MM.1S (cell line): ENCODE results near the gene HEATR1.
"Not testable (repeated sequence)": the region's sequence is repeated elsewhere in the genome, so short reads cannot be mapped to it uniquely, and the experiment has no call there.

Experiments used
- DNase-seq: peaks from one replicate; pipeline ENCODE4 v3.0.0-alpha.2; 2015
- H2AFZ ChIP-seq: fragments of 300-600 bp; sonication (generic); 2 replicates; pipeline ENCODE4 v1.6.0; 2016; ENCODE audit warnings: antibody characterized with exemption, low read length
- H3F3A ChIP-seq: fragments of 300-600 bp; sonication (generic); 2 replicates; pipeline ENCODE4 v1.6.1; 2016; ENCODE audit warnings: mild to moderate bottlenecking, antibody characterized with exemption, low read length, moderate library complexity, mixed read lengths; ENCODE audit not compliant: insufficient read depth
- H3K27ac ChIP-seq: fragments of 300-600 bp; sonication (generic); 2 replicates; pipeline ENCODE4 v1.5.1; 2016; ENCODE audit warnings: mild to moderate bottlenecking, low read length
- H3K27me3 ChIP-seq: fragments of 300-600 bp; sonication (generic); replicated peaks from 2 replicates; pipeline ENCODE4 v1.6.0; 2016; ENCODE audit warnings: low read length; ENCODE audit not compliant: insufficient read depth
- H3K36me3 ChIP-seq: fragments of 300-600 bp; sonication (generic); replicated peaks from 2 replicates; pipeline ENCODE4 v1.6.1; 2016; ENCODE audit warnings: mild to moderate bottlenecking, low read length, mixed read lengths; ENCODE audit not compliant: insufficient read depth
- H3K4me1 ChIP-seq: fragments of 300-600 bp; sonication (generic); 2 replicates; pipeline ENCODE4 v1.6.1; 2016; ENCODE audit warnings: low read length, mixed read lengths
- H3K4me2 ChIP-seq: fragments of 300-600 bp; sonication (generic); 2 replicates; pipeline ENCODE4 v1.6.0; 2016; ENCODE audit warnings: low read depth, low read length
- H3K4me3 ChIP-seq: fragments of 300-600 bp; sonication (generic); 2 replicates; pipeline ENCODE4 v1.5.1; 2016; ENCODE audit warnings: low read length, mixed read lengths
- H3K79me2 ChIP-seq: fragments of 300-600 bp; sonication (generic); 2 replicates; pipeline ENCODE4 v1.6.1; 2016; ENCODE audit warnings: mixed run types, low read length, mixed read lengths
- H3K9ac ChIP-seq: fragments of 300-600 bp; sonication (generic); 2 replicates; pipeline ENCODE4 v1.6.1; 2016; ENCODE audit warnings: low read length, mixed read lengths
- H3K9me2 ChIP-seq: fragments of 300-600 bp; sonication (generic); replicated peaks from 2 replicates; pipeline ENCODE4 v1.6.1; 2016; ENCODE audit warnings: mild to moderate bottlenecking, low read length, mixed read lengths; ENCODE audit not compliant: insufficient read depth
- H3K9me3 ChIP-seq: fragments of 300-600 bp; sonication (generic); replicated peaks from 2 replicates; pipeline ENCODE4 v1.6.1; 2016; ENCODE audit warnings: mild to moderate bottlenecking, low read length, mixed read lengths; ENCODE audit not compliant: insufficient read depth
- H4K20me1 ChIP-seq: fragments of 300-600 bp; sonication (generic); 2 replicates; pipeline ENCODE4 v1.6.1; 2016; ENCODE audit warnings: mild to moderate bottlenecking, low read length, moderate library complexity, mixed read lengths; ENCODE audit not compliant: insufficient read depth
- CTCF ChIP-seq: fragments of 300-600 bp; sonication (generic); IDR thresholded peaks from 2 replicates; pipeline ENCODE4 v1.5.1; 2016; ENCODE audit warnings: antibody characterized with exemption, low read length, mixed read lengths
- EZH2 ChIP-seq: fragments of 300-600 bp; sonication (generic); optimal IDR thresholded peaks from 2 replicates; pipeline ENCODE3; 2017; ENCODE audit warnings: low read depth, mild to moderate bottlenecking, antibody characterized with exemption, low read length, mixed read lengths
- EZH2phosphoT487 ChIP-seq: fragments of 300-600 bp; sonication (generic); IDR thresholded peaks from 2 replicates; pipeline ENCODE4 v1.6.1; 2018; ENCODE audit warnings: antibody characterized with exemption, low read length

Gene HEATR1

GRCh38 chr1:236589531-236589930 is 14.8 kb downstream of the HEATR1 start:
- Histone ChIP-seq H3K27me3 (no peaks in the 10 kb centered on the region), H3K36me3 (peaks cover 45% of the 10 kb centered on the region; the same call in 1 of the 2 replicates)

GRCh38 chr1:236581528-236581927 is 22.8 kb downstream of the HEATR1 start:
- Histone ChIP-seq H3K79me2 (no peaks in the 10 kb centered on the region), H3K27ac (no peak overlapping the region), H3K27me3 (no peaks in the 10 kb centered on the region), H3F3A (no peaks in the 10 kb centered on the region), H3K9me3 (no peaks in the 10 kb centered on the region), H3K4me3 (no peak overlapping the region), H2AFZ (no peak overlapping the region), H3K4me1 (no peaks in the 10 kb centered on the region), H3K9me2 (no peaks in the 10 kb centered on the region), H4K20me1 (no peaks in the 10 kb centered on the region), H3K4me2 (no peak overlapping the region), H3K36me3 (peaks cover 23% of the 10 kb centered on the region; the same call in 1 of the 2 replicates), H3K9ac (no peak overlapping the region)
- DNase-seq: no peak
- TF ChIP-seq CTCF (no peak), EZH2 (no peak), EZH2phosphoT487 (no peak)

More at GRCh38 chr1:236589531-236589930, 14.8 kb downstream of the HEATR1 start:
- H2AFZ ChIP-seq: no peak overlapping the region
- H4K20me1 ChIP-seq: no peaks in the 10 kb centered on the region; the same call in 1 of the 2 replicates
- DNase-seq: no peak
- no peaks in the 10 kb centered on the region for H3K4me1 ChIP-seq
- no peaks in the 10 kb centered on the region for H3K9me2 ChIP-seq
- no peak overlapping the region for H3K27ac ChIP-seq
- H3K9ac ChIP-seq: no peak overlapping the region
- H3K79me2 ChIP-seq: peaks cover 3% of the 10 kb centered on the region; the same call in 1 of the 2 replicates
- no peaks in the 10 kb centered on the region for H3F3A ChIP-seq
- no peak for TF ChIP-seq EZH2phosphoT487
- TF ChIP-seq CTCF: no peak
- TF ChIP-seq EZH2: no peak
- no peak overlapping the region for H3K4me2 ChIP-seq
- no peak overlapping the region for H3K4me3 ChIP-seq
- H3K9me3 ChIP-seq: no peaks in the 10 kb centered on the region

GRCh38 chr1:236580404-236580803 is 23.9 kb downstream of the HEATR1 start:
- H3K4me3 ChIP-seq, DNase-seq, H3K9me3 ChIP-seq, H4K20me1 ChIP-seq, H3F3A ChIP-seq, H3K79me2 ChIP-seq, H3K9ac ChIP-seq, H3K4me1 ChIP-seq, H2AFZ ChIP-seq, H3K9me2 ChIP-seq, H3K4me2 ChIP-seq, H3K27ac ChIP-seq, H3K27me3 ChIP-seq: not testable (repeated sequence)
- peaks cover 19% of the 10 kb centered on the region for H3K36me3 ChIP-seq

- TF ChIP-seq CTCF: no peak
- TF ChIP-seq EZH2phosphoT487: no peak
- TF ChIP-seq EZH2: no peak
- no peaks in the 10 kb centered on the region for H3F3A ChIP-seq
- no peaks in the 10 kb centered on the region for H3K4me1 ChIP-seq
- H3K9me2 ChIP-seq: no peaks in the 10 kb centered on the region
- no peak overlapping the region for H3K4me3 ChIP-seq
- no peak overlapping the region for H2AFZ ChIP-seq
- peaks cover 8% of the 10 kb centered on the region for H3K36me3 ChIP-seq
- H4K20me1 ChIP-seq: no peaks in the 10 kb centered on the region
- H3K4me2 ChIP-seq: no peak overlapping the region
- DNase-seq: no peak
- H3K9ac ChIP-seq: no peak overlapping the region
- H3K27me3 ChIP-seq: no peaks in the 10 kb centered on the region
- H3K27ac ChIP-seq: no peak overlapping the region
- no peaks in the 10 kb centered on the region for H3K79me2 ChIP-seq
- no peaks in the 10 kb centered on the region for H3K9me3 ChIP-seq
These were observed 25.7 kb downstream of the HEATR1 start for GRCh38 chr1:236578661-236579060.

- not testable (repeated sequence) for H3K9ac ChIP-seq, H3K9me2 ChIP-seq, H3K27ac ChIP-seq, H2AFZ ChIP-seq, H3F3A ChIP-seq, H4K20me1 ChIP-seq, H3K9me3 ChIP-seq, H3K4me3 ChIP-seq, DNase-seq, H3K4me1 ChIP-seq, H3K4me2 ChIP-seq, H3K27me3 ChIP-seq, H3K79me2 ChIP-seq
- H3K36me3 ChIP-seq: peaks cover 15% of the 10 kb centered on the region
These were observed 27.3 kb downstream of the HEATR1 start for GRCh38 chr1:236577041-236577440.
